K562 (cell line): ENCODE results near the gene FEM1B.

Experiments
- CHAMP1 ChIP-seq: fragments of 450-650 bp; IDR thresholded peaks from 2 replicates; pipeline ENCODE4 v1.6.1; 2016; ENCODE audit warnings: mild to moderate bottlenecking
- ELF1 ChIP-seq: fragments of 200-800 bp; sonication (Bioruptor generic); IDR thresholded peaks from 2 replicates; pipeline ENCODE4 v1.6.1; 2016; ENCODE audit warnings: missing genetic modification characterization, missing compliant biosample characterization
- EP300 ChIP-seq: IDR thresholded peaks from 2 replicates; pipeline ENCODE4 v1.6.1; 2012; ENCODE audit warnings: low read length, improper control_type of control experiment
- GABPB1 ChIP-seq: sonication (generic); formaldehyde crosslinking; IDR thresholded peaks from 2 replicates; pipeline ENCODE4 v1.8.0; 2022; ENCODE audit warnings: mild to moderate bottlenecking, missing genetic modification reagents
- GATA2 ChIP-seq: sonication (generic); formaldehyde crosslinking; IDR thresholded peaks from 2 replicates; pipeline ENCODE4 v1.4.0; 2020; ENCODE audit warnings: mild to moderate bottlenecking, missing genetic modification reagents
- MYC ChIP-seq, 2 experiments: fragments of 250-450 bp in 1 of 2; sonication (Bioruptor Pico) in 1 of 2; IDR thresholded peaks; 2 replicates each; pipeline versions ENCODE4 v1.5.1 to v1.6.1; 2012 to 2021; ENCODE audit warnings: low read depth in 2 of 2, borderline replicate concordance in 1 of 2, improper control_type of control experiment in 1 of 2, low read length in 1 of 2, mild to moderate bottlenecking in 1 of 2, moderate library complexity in 1 of 2
- SMC3 ChIP-seq: conservative IDR thresholded peaks from 2 replicates; pipeline ENCODE4 v1.6.1; 2011; ENCODE audit warnings: low read depth, low read length, improper control_type of control experiment; ENCODE audit not compliant: insufficient read depth
- TCF7L2 ChIP-seq: fragments of 150-350 bp; IDR thresholded peaks from 2 replicates; pipeline ENCODE4 v1.6.1; 2016; ENCODE audit warnings: low read depth, mild to moderate bottlenecking, low read length, moderate library complexity
- ZSCAN29 ChIP-seq: fragments of 450-650 bp; IDR thresholded peaks from 2 replicates; pipeline ENCODE4 v1.6.1; 2017

GRCh38 chr15:68292157-68292781 lies 14.7 kb downstream of the FEM1B start:
- TF ChIP-seq ELF1 (tag) (no peak), CHAMP1 (no peak), TCF7L2 (no peak), ZSCAN29 (no peak), GABPB1 (CRISPR knock-in tag) (no peak), EP300 (no peak), SMC3 (no peak), GATA2 (CRISPR knock-in tag) (no peak), MYC (IDR thresholded peaks at IDR 0.05; ENCODE audit: low read depth, low read length) (no peak), MYC (CRISPR knock-in tag; IDR thresholded peaks at IDR 0.05; ENCODE audit: borderline replicate concordance, low read depth) (no peak)
